ENCODE measurements around the gene RAB39A. TPM values are rescaled to one million over a fixed set of nuclear protein-coding genes. Genes with fewer than 3 reads are reported as not detected.

Gene RAB39A
- total RNA-seq, 1 donor from 2014 or later = 1.3 TPM

DNA sequence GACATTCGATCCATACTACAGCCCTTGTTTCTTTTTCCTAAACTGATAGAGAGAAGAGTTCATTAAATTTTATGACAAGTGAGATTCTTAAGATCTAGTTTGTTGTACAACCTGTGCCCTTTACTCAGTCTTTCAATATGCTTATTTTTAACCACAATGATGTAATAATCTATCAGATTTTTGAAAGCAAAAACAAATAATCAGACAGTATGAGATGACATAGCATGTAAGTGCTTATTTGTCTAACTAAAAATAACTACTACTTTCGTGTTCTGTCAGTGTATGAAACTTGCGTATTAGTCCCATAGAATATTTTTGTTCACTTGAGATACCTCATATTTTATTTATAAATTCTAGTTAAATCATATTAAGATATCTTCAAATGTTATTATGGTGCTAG lies 33.2 kb downstream of the RAB39A start:
- no peak overlapping the region for H3K4me3 ChIP-seq (ENCODE audit: low read depth, low read length)
- TF ChIP-seq, protein P1, sequence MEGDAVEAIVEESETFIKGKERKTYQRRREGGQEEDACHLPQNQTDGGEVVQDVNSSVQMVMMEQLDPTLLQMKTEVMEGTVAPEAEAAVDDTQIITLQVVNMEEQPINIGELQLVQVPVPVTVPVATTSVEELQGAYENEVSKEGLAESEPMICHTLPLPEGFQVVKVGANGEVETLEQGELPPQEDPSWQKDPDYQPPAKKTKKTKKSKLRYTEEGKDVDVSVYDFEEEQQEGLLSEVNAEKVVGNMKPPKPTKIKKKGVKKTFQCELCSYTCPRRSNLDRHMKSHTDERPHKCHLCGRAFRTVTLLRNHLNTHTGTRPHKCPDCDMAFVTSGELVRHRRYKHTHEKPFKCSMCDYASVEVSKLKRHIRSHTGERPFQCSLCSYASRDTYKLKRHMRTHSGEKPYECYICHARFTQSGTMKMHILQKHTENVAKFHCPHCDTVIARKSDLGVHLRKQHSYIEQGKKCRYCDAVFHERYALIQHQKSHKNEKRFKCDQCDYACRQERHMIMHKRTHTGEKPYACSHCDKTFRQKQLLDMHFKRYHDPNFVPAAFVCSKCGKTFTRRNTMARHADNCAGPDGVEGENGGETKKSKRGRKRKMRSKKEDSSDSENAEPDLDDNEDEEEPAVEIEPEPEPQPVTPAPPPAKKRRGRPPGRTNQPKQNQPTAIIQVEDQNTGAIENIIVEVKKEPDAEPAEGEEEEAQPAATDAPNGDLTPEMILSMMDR (conservative IDR thresholded peaks at IDR 0.05; ENCODE audit: low read depth, low read length) = no peak
- DNase-seq (ENCODE audit: low read depth) = no peak

DNA sequence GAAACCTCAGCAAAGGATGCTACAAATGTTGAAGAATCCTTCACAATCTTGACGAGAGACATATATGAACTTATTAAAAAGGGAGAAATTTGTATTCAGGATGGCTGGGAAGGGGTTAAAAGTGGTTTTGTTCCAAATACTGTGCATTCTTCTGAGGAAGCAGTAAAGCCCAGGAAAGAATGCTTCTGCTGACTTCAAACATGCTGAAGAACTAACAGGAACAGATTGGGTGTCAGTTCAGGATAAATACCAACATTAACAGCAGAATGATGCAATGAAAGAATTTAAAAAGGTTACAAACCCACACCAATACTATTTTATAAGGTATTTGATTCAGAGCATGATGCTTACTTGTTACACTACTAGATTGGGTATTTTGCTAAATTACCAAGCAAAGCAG lies 33.9 kb downstream of the RAB39A start:
- no peak for DNase-seq (ENCODE audit: low read depth)
- H3K4me3 ChIP-seq (ENCODE audit: low read depth, low read length) = no peak overlapping the region
- TF ChIP-seq, protein P1 (conservative IDR thresholded peaks at IDR 0.05; ENCODE audit: low read depth, low read length) = no peak

DNA sequence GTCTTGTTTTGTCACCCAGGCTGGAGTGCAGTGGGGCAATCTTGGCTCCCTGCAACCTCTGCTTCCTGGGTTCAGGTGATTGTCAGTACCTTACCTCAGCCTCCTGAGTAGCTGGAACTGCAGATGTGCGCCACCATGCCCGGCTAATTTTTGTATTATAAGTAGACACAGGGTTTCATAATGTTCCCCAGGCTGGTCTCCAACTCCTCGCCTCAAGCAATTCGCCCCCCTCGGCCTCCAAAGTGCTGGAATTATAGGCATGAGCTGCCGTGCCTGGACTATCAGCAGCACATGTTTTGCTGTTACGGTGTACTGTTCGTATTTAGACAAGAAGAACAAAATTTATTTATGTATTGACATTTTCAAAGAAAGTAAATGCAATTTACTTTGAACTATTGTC lies 34.8 kb downstream of the RAB39A start:
- no peak for DNase-seq (ENCODE audit: low read depth)
- TF ChIP-seq, protein P1 (conservative IDR thresholded peaks at IDR 0.05; ENCODE audit: low read depth, low read length) = no peak
- H3K4me3 ChIP-seq (ENCODE audit: low read depth, low read length) = no peak overlapping the region

DNA sequence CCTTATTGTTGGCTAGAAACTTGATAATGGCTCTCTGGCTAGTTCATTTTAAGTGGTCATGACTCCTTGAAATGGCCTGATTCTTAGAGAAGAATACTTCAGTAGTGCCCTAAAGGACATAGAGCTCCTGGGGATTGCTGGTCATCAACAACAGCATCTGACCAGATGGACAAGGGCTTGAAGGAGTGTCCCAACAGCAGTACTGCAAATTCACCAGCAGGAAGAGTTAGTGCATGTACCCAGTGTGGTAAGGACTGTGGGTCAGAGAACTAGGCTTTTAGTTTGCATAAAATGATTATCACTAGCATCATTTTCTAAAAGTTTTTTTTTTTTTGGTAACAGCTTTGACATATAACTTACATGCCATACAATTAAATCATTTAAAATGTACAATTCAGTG lies 41.0 kb downstream of the RAB39A start:
- no peak for DNase-seq (ENCODE audit: low read depth)
- H3K4me3 ChIP-seq (ENCODE audit: low read depth, low read length) = no peak overlapping the region
- TF ChIP-seq, protein P1 (conservative IDR thresholded peaks at IDR 0.05; ENCODE audit: low read depth, low read length) = peak; percentile 18

DNA sequence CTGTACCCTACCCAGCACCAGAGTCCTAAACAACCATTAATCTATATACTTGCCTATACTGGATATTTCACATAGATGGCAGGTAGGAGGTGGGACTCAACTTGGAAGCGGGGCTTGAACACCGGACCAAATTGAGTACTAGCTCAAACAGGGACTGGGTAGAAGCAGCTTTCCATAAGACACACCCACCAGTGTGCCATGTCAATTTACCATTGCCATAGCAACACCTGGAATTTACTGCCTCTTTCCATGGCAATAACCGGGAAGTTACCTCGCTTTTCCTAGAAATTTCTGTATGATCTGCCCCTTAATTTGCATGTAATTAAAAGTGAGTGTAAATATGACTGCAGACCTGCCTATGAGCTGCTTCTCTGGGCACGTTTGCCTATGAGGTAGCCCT lies 41.8 kb downstream of the RAB39A start:
- H3K4me3 ChIP-seq (ENCODE audit: low read depth, low read length) = no peak overlapping the region

DNA sequence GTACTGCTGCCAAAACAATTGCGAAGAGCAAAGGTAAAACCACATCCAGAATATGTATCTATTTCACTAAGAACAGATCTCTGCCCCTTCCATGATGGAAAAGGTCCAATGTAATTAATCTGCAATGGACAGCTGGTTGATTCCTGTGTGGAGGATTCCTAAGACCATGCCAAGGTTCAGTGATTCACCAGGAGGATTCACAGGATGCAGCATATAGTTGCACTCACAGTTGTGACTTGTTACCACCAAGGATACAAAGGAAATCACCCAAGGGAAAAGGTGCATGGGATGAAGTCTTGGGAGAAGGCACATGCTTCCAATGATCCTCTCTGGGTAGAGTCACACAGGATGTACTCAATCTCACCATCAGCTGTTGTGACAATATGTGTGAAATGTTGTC lies 45.4 kb downstream of the RAB39A start:
- H3K4me3 ChIP-seq (ENCODE audit: low read depth, low read length) = no peak overlapping the region
- TF ChIP-seq, protein P1 (conservative IDR thresholded peaks at IDR 0.05; ENCODE audit: low read depth, low read length) = no peak
- no peak for DNase-seq (ENCODE audit: low read depth)

More for the DNA sequence above, 41.8 kb downstream of the RAB39A start:
- TF ChIP-seq, protein P1 (conservative IDR thresholded peaks at IDR 0.05; ENCODE audit: low read depth, low read length) = no peak
- no peak for DNase-seq (ENCODE audit: low read depth)

DNA sequence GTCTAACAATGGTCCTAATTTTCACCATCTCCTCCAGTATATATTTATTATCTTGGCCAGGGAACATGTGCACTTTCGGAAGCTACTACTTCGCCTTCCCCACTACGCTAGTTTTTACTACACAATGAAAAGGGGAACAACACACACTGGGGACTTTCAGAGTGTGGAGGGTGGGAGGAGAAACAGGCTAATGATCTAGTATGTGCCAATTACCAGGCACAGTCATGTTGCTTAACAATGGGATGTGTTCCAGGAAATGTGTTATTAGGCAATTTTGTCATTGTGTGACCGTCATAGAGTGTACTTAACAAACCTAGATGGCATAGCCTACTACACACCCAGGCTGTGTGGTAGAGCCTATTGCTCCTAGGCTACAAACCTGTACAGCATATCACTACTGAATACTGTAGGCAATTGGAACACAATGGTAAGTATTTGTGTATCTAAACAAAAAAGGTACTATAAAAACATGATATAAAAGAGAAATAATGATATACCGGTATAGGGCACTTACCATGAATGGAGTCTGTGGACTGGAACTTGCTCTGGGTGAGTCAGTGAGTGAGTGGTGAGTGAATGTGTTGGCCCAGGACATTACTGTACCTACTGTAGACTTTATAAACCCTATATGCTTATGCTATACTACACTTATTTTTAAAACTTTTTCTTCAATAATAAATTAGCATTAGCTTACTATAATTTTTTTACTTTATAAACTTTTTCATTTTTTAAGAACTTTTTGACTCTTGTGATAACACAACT lies 60.3 kb downstream of the RAB39A start:
- no peak overlapping the region for H3K4me3 ChIP-seq (ENCODE audit: low read depth, low read length)
- no peak for DNase-seq (ENCODE audit: low read depth)
- TF ChIP-seq, protein P1 (conservative IDR thresholded peaks at IDR 0.05; ENCODE audit: low read depth, low read length) = no peak

All from epithelial cell of proximal tubule (primary cell).